Activated T-cell treated with anti-CD3 and anti-CD28 coated beads for 48 hours (primary cell): ENCODE measurements around the gene ADAMTS14.

Experiments
- DNase-seq: peaks from one replicate; pipeline ENCODE4 v3.0.0-alpha.2; 2020; ENCODE audit warnings: low read depth

The ADAMTS14 gene

GRCh38 chr10:70729763-70730357 lies 57.6 kb downstream of the ADAMTS14 start:
- DNase-seq: no peak

DNA sequence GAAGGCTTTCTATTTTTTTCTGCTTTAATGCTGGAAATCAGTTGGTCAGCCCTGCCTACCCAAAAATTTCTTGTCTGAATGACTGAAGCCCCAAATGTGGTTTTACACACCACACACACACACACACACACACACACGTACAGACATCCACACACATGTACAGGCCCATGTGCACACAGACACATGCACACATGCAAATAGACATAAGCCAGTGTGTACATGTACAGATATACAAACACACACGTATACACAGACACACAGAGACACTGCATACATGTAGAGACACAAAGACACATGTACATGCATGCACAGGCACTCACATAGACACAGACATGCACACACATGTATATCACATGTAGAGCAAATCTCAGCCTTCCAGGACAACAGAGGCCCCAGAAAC lies 58.6 kb downstream of the ADAMTS14 start:
- DNase-seq: no peak

- DNase-seq: no peak
Measured at GRCh38 chr10:70732569-70732968, 60.3 kb downstream of the ADAMTS14 start.

DNA sequence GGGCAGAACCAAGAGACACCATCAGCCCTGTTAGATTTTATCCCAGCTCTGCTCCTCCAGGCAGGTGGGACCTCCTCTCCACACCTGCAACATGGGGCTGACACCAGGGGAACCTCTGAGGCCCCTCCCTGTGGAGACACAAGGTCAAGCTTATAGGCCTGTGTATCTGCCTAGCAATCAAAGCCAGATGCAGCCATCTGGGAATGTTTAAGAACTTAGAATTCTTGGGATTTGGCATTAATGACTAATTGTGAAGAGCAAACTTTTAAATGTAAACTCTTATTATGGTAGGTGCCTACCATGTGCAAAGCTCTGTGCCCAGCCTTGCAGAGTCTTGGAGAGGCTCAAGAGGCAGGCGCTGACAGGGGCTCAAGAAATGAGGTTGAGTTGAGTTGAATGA lies 60.7 kb downstream of the ADAMTS14 start:
- DNase-seq: no peak

- DNase-seq: no peak
Measured at GRCh38 chr10:70735161-70735560, 62.9 kb downstream of the ADAMTS14 start.

DNA sequence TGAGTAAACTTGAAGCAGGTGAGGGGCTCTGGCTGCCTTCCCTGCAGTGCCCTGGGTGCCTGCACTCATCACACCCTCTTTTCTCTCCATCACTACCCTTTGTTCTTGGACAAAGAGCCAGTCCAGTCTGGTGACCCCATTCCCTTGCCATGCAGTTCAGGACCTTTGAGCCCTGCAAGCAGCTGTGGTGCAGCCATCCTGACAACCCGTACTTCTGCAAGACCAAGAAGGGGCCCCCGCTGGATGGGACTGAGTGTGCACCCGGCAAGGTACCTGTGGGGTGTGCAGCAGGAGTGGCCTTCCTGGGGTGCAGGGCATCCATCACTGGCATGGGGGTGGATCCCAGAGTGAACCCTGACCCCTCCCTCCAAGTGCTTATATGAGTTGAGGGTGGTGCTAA lies 64.2 kb downstream of the ADAMTS14 start:
- no peak for DNase-seq

GRCh38 chr10:70737250-70737649 lies 64.9 kb downstream of the ADAMTS14 start:
- no peak for DNase-seq

- no peak for DNase-seq
Measured at GRCh38 chr10:70738006-70738760, 65.9 kb downstream of the ADAMTS14 start.

- no peak for DNase-seq
Measured at GRCh38 chr10:70738761-70739121, 66.4 kb downstream of the ADAMTS14 start.

- DNase-seq: no peak
Measured at GRCh38 chr10:70740406-70741288, 68.3 kb downstream of the ADAMTS14 start.

- DNase-seq: no peak
Measured at GRCh38 chr10:70742537-70743429, 70.5 kb downstream of the ADAMTS14 start.

DNA sequence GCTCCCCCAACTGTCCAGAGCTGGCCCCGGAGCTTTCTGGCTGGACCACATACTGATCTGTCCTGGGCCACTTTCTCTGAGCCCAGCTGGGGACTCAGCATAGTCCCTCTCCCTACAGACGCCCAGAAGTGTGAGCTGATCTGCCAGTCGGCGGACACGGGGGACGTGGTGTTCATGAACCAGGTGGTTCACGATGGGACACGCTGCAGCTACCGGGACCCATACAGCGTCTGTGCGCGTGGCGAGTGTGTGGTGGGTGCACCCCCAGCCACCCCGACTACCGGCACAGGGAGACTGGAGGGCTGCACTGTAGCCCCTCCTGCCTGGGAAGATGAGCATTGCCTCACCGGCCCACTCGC lies 71.1 kb downstream of the ADAMTS14 start:
- DNase-seq: no peak

DNA sequence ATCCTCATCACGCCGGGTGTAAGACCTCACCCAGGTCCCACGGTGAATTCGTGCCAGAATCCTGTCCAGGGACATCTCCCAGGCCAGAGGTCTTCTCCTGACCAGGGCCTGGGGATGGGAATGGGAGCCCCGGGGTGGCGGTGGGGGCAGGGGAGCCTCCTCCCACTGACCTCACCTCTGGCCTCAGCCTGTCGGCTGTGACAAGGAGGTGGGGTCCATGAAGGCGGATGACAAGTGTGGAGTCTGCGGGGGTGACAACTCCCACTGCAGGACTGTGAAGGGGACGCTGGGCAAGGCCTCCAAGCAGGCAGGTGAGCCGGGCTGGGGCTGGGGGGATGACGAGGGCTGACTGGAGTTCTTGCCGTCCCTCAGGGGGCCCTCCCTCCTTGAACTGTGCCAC lies 71.6 kb downstream of the ADAMTS14 start:
- DNase-seq: no peak

DNA sequence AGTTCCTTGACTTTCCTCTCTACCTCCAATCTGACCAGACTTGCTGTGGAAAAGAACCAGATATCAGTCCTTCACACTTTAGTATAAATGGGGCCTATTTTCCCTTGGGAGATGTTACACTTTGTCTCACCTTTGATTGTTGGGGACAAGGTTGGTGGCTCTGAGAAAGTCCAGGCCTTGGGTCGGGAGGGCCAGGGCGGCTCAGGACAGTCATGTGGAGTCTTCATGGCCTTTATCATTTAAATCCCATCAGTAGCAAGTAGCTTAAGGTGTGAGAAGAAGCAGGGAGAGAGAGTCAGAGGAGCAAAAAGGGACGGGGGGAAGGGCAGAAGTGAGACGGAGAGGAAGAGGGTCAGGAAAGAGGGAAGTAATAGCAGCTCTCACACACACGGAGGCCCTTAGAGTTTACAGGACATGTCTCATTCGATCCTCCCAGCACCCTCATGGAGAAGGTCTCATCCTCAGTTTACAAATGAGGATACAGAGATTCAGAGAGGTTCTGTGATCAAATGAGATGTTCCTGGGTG lies 72.4 kb downstream of the ADAMTS14 start:
- no peak for DNase-seq

DNA sequence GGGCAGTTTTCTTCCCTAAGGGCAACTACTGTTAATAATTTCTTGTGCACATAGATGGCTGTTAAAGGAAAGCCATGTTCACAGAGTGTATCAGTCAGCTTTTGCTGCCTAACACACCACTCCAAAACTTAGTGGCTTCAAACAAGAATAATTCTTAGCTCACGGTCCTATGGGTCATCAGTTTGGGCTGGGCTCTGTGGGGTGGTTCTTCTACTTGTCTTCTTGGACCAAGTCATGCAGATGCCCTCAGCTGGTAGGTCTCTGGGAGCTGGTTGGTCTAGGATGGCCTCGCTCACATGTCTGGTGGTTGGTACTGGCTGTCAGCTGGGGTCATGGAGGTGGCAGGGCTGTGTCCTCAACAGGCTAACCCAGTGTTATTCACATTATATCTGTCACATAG lies 73.2 kb downstream of the ADAMTS14 start:
- DNase-seq: no peak

GRCh38 chr10:70747192-70747965 lies 75.1 kb downstream of the ADAMTS14 start:
- no peak for DNase-seq

GRCh38 chr10:70748305-70748704 lies 76.0 kb downstream of the ADAMTS14 start:
- no peak for DNase-seq

GRCh38 chr10:70748801-70749573 lies 76.7 kb downstream of the ADAMTS14 start:
- no peak for DNase-seq

DNA sequence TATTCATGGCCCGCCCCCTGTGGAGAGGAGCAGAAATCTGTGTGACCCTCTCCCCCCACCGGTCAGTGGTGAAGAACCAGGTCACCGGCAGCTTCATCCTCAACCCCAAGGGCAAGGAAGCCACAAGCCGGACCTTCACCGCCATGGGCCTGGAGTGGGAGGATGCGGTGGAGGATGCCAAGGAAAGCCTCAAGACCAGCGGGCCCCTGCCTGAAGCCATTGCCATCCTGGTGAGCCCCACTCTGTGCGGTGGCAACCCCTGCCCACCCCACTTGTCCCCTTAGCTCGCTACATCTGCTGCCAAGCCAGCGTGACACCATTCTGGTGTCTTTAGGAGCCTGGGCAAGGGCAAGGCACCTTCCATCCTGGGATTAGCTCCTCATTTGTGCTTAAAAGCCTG lies 77.5 kb downstream of the ADAMTS14 start:
- DNase-seq: no peak

DNA sequence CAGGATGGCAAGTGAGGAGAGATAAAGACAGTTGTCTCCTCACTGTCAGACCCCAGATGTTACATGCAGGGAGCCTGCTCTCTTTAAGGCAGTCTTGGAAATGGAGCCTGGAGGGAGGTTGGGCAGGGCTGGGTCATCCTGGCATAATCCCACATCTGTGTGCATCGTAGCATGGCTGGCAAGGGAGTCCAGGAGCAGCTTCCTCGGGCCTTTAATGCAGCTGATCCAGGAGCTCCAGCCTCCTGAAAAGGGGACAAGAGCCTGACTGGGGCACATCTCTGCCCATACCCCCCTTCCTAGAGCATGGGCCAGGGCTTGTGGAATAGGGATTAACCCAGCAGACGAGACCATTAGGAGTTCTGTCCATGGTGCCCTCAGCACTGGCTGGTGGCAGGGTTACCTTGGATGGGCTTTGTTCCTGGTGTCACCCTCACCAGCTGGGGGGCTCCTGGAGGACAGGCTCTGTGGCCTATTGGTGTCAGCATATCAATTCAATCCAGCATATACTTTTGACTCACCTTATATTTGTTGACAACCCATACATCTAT lies 77.9 kb downstream of the ADAMTS14 start:
- DNase-seq: no peak
